ENCODE measurements around the gene MYOD1. TPM values are rescaled to one million over a fixed set of nuclear protein-coding genes. Genes with fewer than 3 reads are reported as not detected.

Gene MYOD1
- total and polyA plus RNA-seq, 9 of the 15 experiments (the other 6 are each of a cell fraction or from before 2014, with no cell fraction given), result not detected

DNA sequence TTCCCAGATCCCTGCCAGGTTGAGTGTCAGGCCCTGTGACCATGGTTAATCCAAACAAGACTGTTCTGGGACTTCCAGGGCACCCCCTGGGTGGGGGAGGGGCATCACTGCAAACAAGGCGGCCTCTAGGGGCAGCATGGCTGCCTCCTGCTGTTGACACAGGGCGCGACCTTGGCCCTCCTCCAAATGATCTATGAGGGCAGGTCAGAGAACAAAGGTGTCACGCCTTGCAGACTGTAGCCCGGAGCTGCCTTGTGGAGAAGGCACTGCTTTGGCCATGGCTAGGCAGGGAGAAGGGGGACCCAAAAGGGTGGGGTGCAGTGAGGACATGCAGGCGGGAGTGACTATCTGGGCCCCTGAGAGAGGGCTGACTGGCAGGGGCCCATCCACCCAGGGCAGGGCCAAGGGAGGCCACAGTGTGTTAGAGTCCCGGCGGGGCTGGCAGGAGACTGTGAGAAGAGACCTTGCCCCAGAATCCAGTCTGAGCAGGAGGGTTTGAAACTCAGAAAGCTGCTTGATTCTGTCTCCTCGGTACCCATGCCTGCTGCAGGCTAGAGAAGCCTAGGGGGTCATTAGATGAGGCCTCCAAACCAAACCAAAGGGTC is 50.8 kb downstream of the MYOD1 start (continued):
- TF ChIP-seq, protein P1, sequence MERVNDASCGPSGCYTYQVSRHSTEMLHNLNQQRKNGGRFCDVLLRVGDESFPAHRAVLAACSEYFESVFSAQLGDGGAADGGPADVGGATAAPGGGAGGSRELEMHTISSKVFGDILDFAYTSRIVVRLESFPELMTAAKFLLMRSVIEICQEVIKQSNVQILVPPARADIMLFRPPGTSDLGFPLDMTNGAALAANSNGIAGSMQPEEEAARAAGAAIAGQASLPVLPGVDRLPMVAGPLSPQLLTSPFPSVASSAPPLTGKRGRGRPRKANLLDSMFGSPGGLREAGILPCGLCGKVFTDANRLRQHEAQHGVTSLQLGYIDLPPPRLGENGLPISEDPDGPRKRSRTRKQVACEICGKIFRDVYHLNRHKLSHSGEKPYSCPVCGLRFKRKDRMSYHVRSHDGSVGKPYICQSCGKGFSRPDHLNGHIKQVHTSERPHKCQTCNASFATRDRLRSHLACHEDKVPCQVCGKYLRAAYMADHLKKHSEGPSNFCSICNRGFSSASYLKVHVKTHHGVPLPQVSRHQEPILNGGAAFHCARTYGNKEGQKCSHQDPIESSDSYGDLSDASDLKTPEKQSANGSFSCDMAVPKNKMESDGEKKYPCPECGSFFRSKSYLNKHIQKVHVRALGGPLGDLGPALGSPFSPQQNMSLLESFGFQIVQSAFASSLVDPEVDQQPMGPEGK (CRISPR knock-in tag; IDR thresholded peaks at IDR 0.05; ENCODE audit: borderline replicate concordance), result no peak
- TF ChIP-seq SRSF1 (IDR thresholded peaks at IDR 0.05; ENCODE audit: low read depth, low read length) (no peak), ZNF639 (CRISPR knock-in tag; conservative IDR thresholded peaks at IDR 0.05 in 1 of 2, IDR thresholded peaks at IDR 0.05 in 1 of 2) (no peak), NR2C2 (CRISPR knock-in tag; IDR thresholded peaks at IDR 0.05) (no peak), NR2C2 (tag; IDR thresholded peaks at IDR 0.05) (peak; percentile 71), CTCFL (IDR thresholded peaks at IDR 0.05; ENCODE audit: borderline replicate concordance, insufficient read depth, low read depth, low read length, poor library complexity, severe bottlenecking) (peak; percentile 15), RREB1 (CRISPR knock-in tag; IDR thresholded peaks at IDR 0.05) (no peak), TRIM28 (IDR thresholded peaks at IDR 0.05) (0 out of 2 replicates have a peak, but pooled peaks have one; percentile 33), TFAP4 (CRISPR knock-in tag; IDR thresholded peaks at IDR 0.05; ENCODE audit: borderline replicate concordance) (peak; percentile 24; the same call in 1 of the 2 replicates)
